ENCODE results near the gene UBE2H.

DNA sequence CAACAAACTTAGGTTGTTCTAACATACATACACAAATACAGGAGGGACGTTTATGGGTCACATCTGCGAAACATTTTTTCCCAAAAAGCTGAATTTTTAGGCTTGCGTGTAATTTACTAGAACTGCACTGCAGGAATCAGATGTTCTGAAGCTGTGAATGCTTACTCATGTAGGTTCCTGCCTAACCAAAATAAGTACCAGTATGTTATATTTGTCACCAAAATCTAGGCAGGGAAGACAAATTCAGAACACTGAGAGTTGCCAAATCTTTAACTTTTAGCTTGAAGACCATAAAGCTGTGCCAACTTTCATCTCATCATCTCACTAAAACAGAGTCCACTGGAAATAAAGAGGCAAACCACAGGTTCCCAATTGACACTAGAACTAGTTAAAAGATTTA, 5.7 kb downstream of the UBE2H start:
- no peak for TF ChIP-seq EZH2 (IDR thresholded peaks at IDR 0.05; ENCODE audit: borderline replicate concordance, insufficient read depth, low read depth, low read length, poor library complexity, severe bottlenecking)
- TF ChIP-seq, protein P1, sequence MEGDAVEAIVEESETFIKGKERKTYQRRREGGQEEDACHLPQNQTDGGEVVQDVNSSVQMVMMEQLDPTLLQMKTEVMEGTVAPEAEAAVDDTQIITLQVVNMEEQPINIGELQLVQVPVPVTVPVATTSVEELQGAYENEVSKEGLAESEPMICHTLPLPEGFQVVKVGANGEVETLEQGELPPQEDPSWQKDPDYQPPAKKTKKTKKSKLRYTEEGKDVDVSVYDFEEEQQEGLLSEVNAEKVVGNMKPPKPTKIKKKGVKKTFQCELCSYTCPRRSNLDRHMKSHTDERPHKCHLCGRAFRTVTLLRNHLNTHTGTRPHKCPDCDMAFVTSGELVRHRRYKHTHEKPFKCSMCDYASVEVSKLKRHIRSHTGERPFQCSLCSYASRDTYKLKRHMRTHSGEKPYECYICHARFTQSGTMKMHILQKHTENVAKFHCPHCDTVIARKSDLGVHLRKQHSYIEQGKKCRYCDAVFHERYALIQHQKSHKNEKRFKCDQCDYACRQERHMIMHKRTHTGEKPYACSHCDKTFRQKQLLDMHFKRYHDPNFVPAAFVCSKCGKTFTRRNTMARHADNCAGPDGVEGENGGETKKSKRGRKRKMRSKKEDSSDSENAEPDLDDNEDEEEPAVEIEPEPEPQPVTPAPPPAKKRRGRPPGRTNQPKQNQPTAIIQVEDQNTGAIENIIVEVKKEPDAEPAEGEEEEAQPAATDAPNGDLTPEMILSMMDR (IDR thresholded peaks at IDR 0.05), result no peak
